IMR-90 (cell line): ENCODE results near the gene PTPRN2. TPM values are rescaled to one million over a fixed set of nuclear protein-coding genes. Genes with fewer than 3 reads are reported as not detected.

Source experiments
- ATAC-seq: fragments of 200-7000 bp; cut with Tn5 transposase; 2 replicates; pipeline ENCODE4 v1.9.1; 2020; ENCODE audit warnings: low read depth, mild to moderate bottlenecking, moderate library complexity
- BruUV-seq: library from RNA; stranded (reverse); fragments of 400-500 nt; replicated peaks from 2 replicates; lab custom pipeline; 2021; lab: Mats Ljungman, UMichigan
- CTCF ChIA-PET: fragments of 300-600 bp; formaldehyde crosslinking; extraction: SDS; loops from one replicate; lab custom pipeline; 2021; ENCODE audit warnings: antibody characterized with exemption; lab: Yijun Ruan, JAX
- POLR2A ChIA-PET: fragments of 300-600 bp; sonication (Branson Sonifier 250); formaldehyde crosslinking; loops from one replicate; lab custom pipeline; 2022; ENCODE audit warnings: antibody characterized with exemption; ENCODE audit not compliant: unreplicated experiment; lab: Charles Lee
- DNase-seq: peaks from one replicate; pipeline ENCODE4 v3.0.0; 2013
- H2AFZ ChIP-seq: replicated peaks from 2 replicates; pipeline ENCODE3; 2013; ENCODE audit warnings: low read length, mild to moderate bottlenecking; ENCODE audit not compliant: poor library complexity
- H2AK5ac ChIP-seq: 2 replicates; pipeline ENCODE4 v1.6.1; 2013; ENCODE audit warnings: low read depth, low read length, inconsistent platforms
- H2AK9ac ChIP-seq: replicated peaks from 2 replicates; pipeline ENCODE3; 2013; ENCODE audit warnings: mild to moderate bottlenecking, low read depth, low read length, moderate library complexity; ENCODE audit not compliant: poor library complexity
- H2BK120ac ChIP-seq: 2 replicates; pipeline ENCODE4 v1.6.1; 2013; ENCODE audit warnings: low read depth, low read length, inconsistent platforms
- H2BK15ac ChIP-seq: 3 replicates; pipeline ENCODE4 v1.6.1; 2013; ENCODE audit warnings: low read depth, low read length, inconsistent platforms
- H2BK20ac ChIP-seq: 2 replicates; pipeline ENCODE4 v1.6.1; 2013; ENCODE audit warnings: low read depth, mild to moderate bottlenecking, inconsistent platforms, low read length, moderate library complexity
- H2BK5ac ChIP-seq: 2 replicates; pipeline ENCODE4 v1.6.1; 2013; ENCODE audit warnings: mild to moderate bottlenecking, low read depth, low read length, inconsistent platforms; ENCODE audit not compliant: poor library complexity, severe bottlenecking
- H3K14ac ChIP-seq: replicated peaks from 2 replicates; pipeline ENCODE4 v1.6.1; 2013; ENCODE audit warnings: low read depth, low read length, inconsistent platforms
- H3K18ac ChIP-seq: 2 replicates; pipeline ENCODE4 v1.6.1; 2013; ENCODE audit warnings: low read depth, low read length, control low read depth
- H3K23ac ChIP-seq: 2 replicates; pipeline ENCODE4 v1.6.1; 2013; ENCODE audit warnings: low read depth, low read length, inconsistent platforms
- H3K27ac ChIP-seq: 2 replicates; pipeline ENCODE4 v1.5.1; 2013; ENCODE audit warnings: mild to moderate bottlenecking, control low read depth, low read length; ENCODE audit not compliant: insufficient read depth
- H3K27me3 ChIP-seq: 2 replicates; pipeline ENCODE4 v1.6.1; 2013; ENCODE audit warnings: low read length; ENCODE audit not compliant: control insufficient read depth, insufficient read depth
- H3K36me3 ChIP-seq: 2 replicates; pipeline ENCODE4 v1.6.1; 2013; ENCODE audit warnings: low read length, mixed read lengths; ENCODE audit not compliant: control insufficient read depth, insufficient read depth
- H3K4ac ChIP-seq: 2 replicates; pipeline ENCODE4 v1.6.1; 2013; ENCODE audit warnings: low read depth, low read length, inconsistent platforms
- H3K4me1 ChIP-seq: 2 replicates; pipeline ENCODE4 v1.6.1; 2013; ENCODE audit warnings: low read length, mixed read lengths; ENCODE audit not compliant: control insufficient read depth, insufficient read depth
- H3K4me2 ChIP-seq: 2 replicates; pipeline ENCODE4 v1.6.1; 2013; ENCODE audit warnings: low read depth, mild to moderate bottlenecking, control low read depth, low read length, moderate library complexity
- H3K4me3 ChIP-seq: 2 replicates; pipeline ENCODE4 v1.5.1; 2013; ENCODE audit warnings: low read depth, mild to moderate bottlenecking, control low read depth, low read length, moderate library complexity; ENCODE audit not compliant: insufficient read depth
- H3K56ac ChIP-seq: 2 replicates; pipeline ENCODE4 v1.6.1; 2013; ENCODE audit warnings: low read length, inconsistent platforms; ENCODE audit not compliant: insufficient read depth; ENCODE audit errors: extremely low read depth
- H3K79me1 ChIP-seq, 2 experiments: 2 replicates each; pipeline ENCODE4 v1.6.1; 2013; ENCODE audit warnings: low read length in 2 of 2, inconsistent platforms in 1 of 2, low read depth in 1 of 2
- H3K9ac ChIP-seq: 2 replicates; pipeline ENCODE4 v1.6.1; 2013; ENCODE audit warnings: low read depth, low read length, control low read depth
- H3K9me1 ChIP-seq: 2 replicates; pipeline ENCODE4 v1.6.1; 2013; ENCODE audit warnings: low read length, inconsistent platforms; ENCODE audit not compliant: insufficient read depth
- H3K9me3 ChIP-seq: 2 replicates; pipeline ENCODE4 v1.6.1; 2013; ENCODE audit warnings: low read length; ENCODE audit not compliant: control insufficient read depth, insufficient read depth
- H4K20me1 ChIP-seq: 2 replicates; pipeline ENCODE4 v1.6.1; 2013; ENCODE audit warnings: low read length, inconsistent platforms; ENCODE audit not compliant: insufficient read depth
- H4K5ac ChIP-seq: 2 replicates; pipeline ENCODE4 v1.6.1; 2013; ENCODE audit warnings: mild to moderate bottlenecking, low read depth, low read length, control low read depth
- H4K8ac ChIP-seq, 2 experiments: 2 replicates each; pipeline ENCODE4 v1.6.1; 2013; ENCODE audit warnings: low read depth in 2 of 2, low read length in 2 of 2, control low read depth in 1 of 2, inconsistent platforms in 1 of 2
- H4K91ac ChIP-seq: 2 replicates; pipeline ENCODE4 v1.6.1; 2013; ENCODE audit warnings: low read depth, low read length, inconsistent platforms; ENCODE audit not compliant: insufficient read depth
- BHLHE40 ChIP-seq: fragments of 150-350 bp; IDR thresholded peaks from 2 replicates; pipeline ENCODE4 v1.6.1; 2016; ENCODE audit warnings: mild to moderate bottlenecking, low read depth, low read length
- CEBPB ChIP-seq: IDR thresholded peaks from 2 replicates; pipeline ENCODE4 v1.6.1; 2012; ENCODE audit warnings: low read depth, low read length, improper control_type of control experiment
- CHD1 ChIP-seq: IDR thresholded peaks from 2 replicates; pipeline ENCODE4 v1.6.1; 2012; ENCODE audit warnings: low read depth, low read length, improper control_type of control experiment
- FOS ChIP-seq: fragments of 150-350 bp; IDR thresholded peaks from 2 replicates; pipeline ENCODE4 v1.6.1; 2016; ENCODE audit warnings: low read depth, low read length
- MAFK ChIP-seq: IDR thresholded peaks from 2 replicates; pipeline ENCODE4 v1.6.1; 2012; ENCODE audit warnings: low read depth, low read length, improper control_type of control experiment
- MAZ ChIP-seq: IDR thresholded peaks from 2 replicates; pipeline ENCODE4 v1.6.1; 2012; ENCODE audit warnings: low read depth, mild to moderate bottlenecking, low read length, improper control_type of control experiment, moderate library complexity, borderline replicate concordance
- MXI1 ChIP-seq: IDR thresholded peaks from 2 replicates; pipeline ENCODE4 v1.6.1; 2012; ENCODE audit warnings: low read depth, mild to moderate bottlenecking, low read length, moderate library complexity, borderline replicate concordance
- NFE2L2 ChIP-seq: fragments of 150-350 bp; IDR thresholded peaks from 2 replicates; pipeline ENCODE4 v1.6.1; 2016; ENCODE audit warnings: low read depth, mild to moderate bottlenecking, low read length
- POLR2A ChIP-seq: IDR thresholded peaks from 2 replicates; pipeline ENCODE4 v1.6.1; 2012; ENCODE audit warnings: mild to moderate bottlenecking, low read depth, low read length
- RAD21 ChIP-seq: IDR thresholded peaks from 2 replicates; pipeline ENCODE4 v1.6.1; 2012; ENCODE audit warnings: low read length, improper control_type of control experiment
- RCOR1 ChIP-seq: IDR thresholded peaks from 2 replicates; pipeline ENCODE4 v1.6.1; 2012; ENCODE audit warnings: mild to moderate bottlenecking, low read length, improper control_type of control experiment; ENCODE audit not compliant: insufficient replicate concordance
- RFX5 ChIP-seq: IDR thresholded peaks from 2 replicates; pipeline ENCODE4 v1.8.0; 2012; ENCODE audit warnings: low read depth, mild to moderate bottlenecking, low read length, moderate library complexity
- SMC3 ChIP-seq: fragments of 150-350 bp; IDR thresholded peaks from 2 replicates; pipeline ENCODE4 v1.6.1; 2016; ENCODE audit warnings: low read depth, mild to moderate bottlenecking, antibody characterized with exemption, low read length, moderate library complexity
- WGBS, 2 experiments: methylation state at CpG; one replicate each; pipeline versions ENCODE4 v1.1.5 to v1.1.7; 2013; ENCODE audit warnings: missing lambda C conversion rate in 2 of 2; ENCODE audit not compliant: insufficient read length in 1 of 2; ENCODE audit errors: extremely low coverage in 2 of 2; 5-methylcytosine and 5-hydroxymethylcytosine counted together
- dilution Hi-C: fragments of 300-500 bp; cut with HindIII; formaldehyde crosslinking; loops from one replicate; pipeline ENCODE4 v1.14.3; 2018; ENCODE audit warnings: low sequenced_read_pairs; ENCODE audit not compliant: unreplicated experiment
- in situ Hi-C: fragments of 300-500 bp; cut with MboI; formaldehyde crosslinking; loops from 3 replicates; pipeline ENCODE4 v1.14.3; 2019; ENCODE audit warnings: low sequenced_read_pairs, inconsistent platforms, mixed read lengths
- intact Hi-C: fragments of 100-400 bp; cut with micrococcal nuclease; formaldehyde crosslinking; loops from 2 replicates; pipeline ENCODE4 v1.10.0; 2022
- polyA plus RNA-seq, 3 experiments: library from polyadenylated mRNA; depleted of rRNA; stranded (reverse); fragments of >200 nt; gene quantifications; 2 replicates each; pipeline ENCODE4 v1.2.3, GENCODE V29; 2012; ENCODE audit warnings: low replicate concordance in 1 of 3
- total RNA-seq: library from RNA; depleted of rRNA; stranded (reverse); fragments of >200 nt; gene quantifications from 2 replicates; pipeline ENCODE4 v1.2.3, GENCODE V29; 2012
- TF ChIP-seq, protein P1 (sequence below): conservative IDR thresholded peaks from 2 replicates; pipeline ENCODE4 v1.5.1; 2012; ENCODE audit warnings: mild to moderate bottlenecking, low read depth, low read length, improper control_type of control experiment
- TF ChIP-seq, protein P2 (sequence below): fragments of 150-350 bp; IDR thresholded peaks from 2 replicates; pipeline ENCODE4 v1.6.1; 2016; ENCODE audit warnings: low read depth, mild to moderate bottlenecking, low read length, moderate library complexity, borderline replicate concordance
- TF ChIP-seq, protein P3 (sequence below): fragments of 150-350 bp; IDR thresholded peaks from 2 replicates; pipeline ENCODE4 v1.6.1; 2017; ENCODE audit warnings: mild to moderate bottlenecking, antibody characterized with exemption, low read length, low read depth

PTPRN2 gene
- total and polyA plus RNA-seq, 2 of the 4 experiments (the other 2 are of a cell fraction): 0.03 TPM; not detected in 1

DNA sequence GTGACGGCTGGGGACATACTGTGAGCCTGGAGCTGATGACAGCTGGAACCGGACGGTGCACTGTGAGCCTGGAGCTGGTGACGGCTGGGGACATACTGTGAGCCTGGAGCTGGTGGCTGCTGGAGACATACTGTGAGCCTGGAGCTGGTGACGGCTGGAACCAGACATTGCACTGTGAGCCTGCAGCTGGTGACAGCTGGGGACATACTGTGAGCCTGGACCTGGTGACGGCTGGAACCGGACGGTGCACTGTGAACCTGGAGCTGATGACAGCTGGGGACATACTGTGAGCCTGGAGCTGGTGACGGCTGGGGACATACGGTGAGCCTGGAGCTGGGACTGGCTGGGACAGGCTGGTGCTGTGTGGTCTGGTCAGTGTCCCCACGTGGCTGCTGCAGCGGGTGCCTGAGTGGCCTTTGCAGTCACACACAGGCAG lies 47.9 kb downstream of the PTPRN2 start:
- intact Hi-C loops (no loop called here), in situ Hi-C loops (no loop called here), dilution Hi-C loops (no loop called here)
- H4K5ac ChIP-seq: no peak overlapping the region
- H3K4ac ChIP-seq: no peak overlapping the region
- H3K9me3 ChIP-seq: peaks cover 39% of the 10 kb centered on the region
- H2BK15ac ChIP-seq: no peak overlapping the region
- H3K18ac ChIP-seq: no peak overlapping the region
- no peaks in the 10 kb centered on the region for H3K79me1 ChIP-seq
- no peaks in the 10 kb centered on the region for H3K4me1 ChIP-seq
- H2AK9ac ChIP-seq: no peak overlapping the region
- ChIA-PET POLR2A (no interaction called here), CTCF (no interaction called here)
- TF ChIP-seq, protein P1, sequence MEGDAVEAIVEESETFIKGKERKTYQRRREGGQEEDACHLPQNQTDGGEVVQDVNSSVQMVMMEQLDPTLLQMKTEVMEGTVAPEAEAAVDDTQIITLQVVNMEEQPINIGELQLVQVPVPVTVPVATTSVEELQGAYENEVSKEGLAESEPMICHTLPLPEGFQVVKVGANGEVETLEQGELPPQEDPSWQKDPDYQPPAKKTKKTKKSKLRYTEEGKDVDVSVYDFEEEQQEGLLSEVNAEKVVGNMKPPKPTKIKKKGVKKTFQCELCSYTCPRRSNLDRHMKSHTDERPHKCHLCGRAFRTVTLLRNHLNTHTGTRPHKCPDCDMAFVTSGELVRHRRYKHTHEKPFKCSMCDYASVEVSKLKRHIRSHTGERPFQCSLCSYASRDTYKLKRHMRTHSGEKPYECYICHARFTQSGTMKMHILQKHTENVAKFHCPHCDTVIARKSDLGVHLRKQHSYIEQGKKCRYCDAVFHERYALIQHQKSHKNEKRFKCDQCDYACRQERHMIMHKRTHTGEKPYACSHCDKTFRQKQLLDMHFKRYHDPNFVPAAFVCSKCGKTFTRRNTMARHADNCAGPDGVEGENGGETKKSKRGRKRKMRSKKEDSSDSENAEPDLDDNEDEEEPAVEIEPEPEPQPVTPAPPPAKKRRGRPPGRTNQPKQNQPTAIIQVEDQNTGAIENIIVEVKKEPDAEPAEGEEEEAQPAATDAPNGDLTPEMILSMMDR: no peak
- TF ChIP-seq RAD21: no peak
- no peak for TF ChIP-seq BHLHE40
- no peak for TF ChIP-seq SMC3
- TF ChIP-seq CHD1: no peak
- TF ChIP-seq MAFK: no peak
- no peak for TF ChIP-seq MAZ
- TF ChIP-seq RFX5: no peak
- no peak for TF ChIP-seq FOS
- TF ChIP-seq POLR2A: no peak
- TF ChIP-seq NFE2L2: no peak
- TF ChIP-seq, protein P2, sequence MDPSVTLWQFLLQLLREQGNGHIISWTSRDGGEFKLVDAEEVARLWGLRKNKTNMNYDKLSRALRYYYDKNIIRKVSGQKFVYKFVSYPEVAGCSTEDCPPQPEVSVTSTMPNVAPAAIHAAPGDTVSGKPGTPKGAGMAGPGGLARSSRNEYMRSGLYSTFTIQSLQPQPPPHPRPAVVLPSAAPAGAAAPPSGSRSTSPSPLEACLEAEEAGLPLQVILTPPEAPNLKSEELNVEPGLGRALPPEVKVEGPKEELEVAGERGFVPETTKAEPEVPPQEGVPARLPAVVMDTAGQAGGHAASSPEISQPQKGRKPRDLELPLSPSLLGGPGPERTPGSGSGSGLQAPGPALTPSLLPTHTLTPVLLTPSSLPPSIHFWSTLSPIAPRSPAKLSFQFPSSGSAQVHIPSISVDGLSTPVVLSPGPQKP: no peak
- TF ChIP-seq, protein P3, sequence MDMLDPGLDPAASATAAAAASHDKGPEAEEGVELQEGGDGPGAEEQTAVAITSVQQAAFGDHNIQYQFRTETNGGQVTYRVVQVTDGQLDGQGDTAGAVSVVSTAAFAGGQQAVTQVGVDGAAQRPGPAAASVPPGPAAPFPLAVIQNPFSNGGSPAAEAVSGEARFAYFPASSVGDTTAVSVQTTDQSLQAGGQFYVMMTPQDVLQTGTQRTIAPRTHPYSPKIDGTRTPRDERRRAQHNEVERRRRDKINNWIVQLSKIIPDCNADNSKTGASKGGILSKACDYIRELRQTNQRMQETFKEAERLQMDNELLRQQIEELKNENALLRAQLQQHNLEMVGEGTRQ: no peak
- no peak for TF ChIP-seq CEBPB
- no peak for TF ChIP-seq RCOR1
- TF ChIP-seq MXI1: no peak
- H3K9ac ChIP-seq: no peak overlapping the region
- DNase-seq (no peak), ATAC-seq (no peak)
- no peaks in the 10 kb centered on the region for H3K9me1 ChIP-seq
- no peaks in the 10 kb centered on the region for H4K20me1 ChIP-seq
- no peak overlapping the region for H2AFZ ChIP-seq
- H4K8ac ChIP-seq: no peak overlapping the region
- H3K36me3 ChIP-seq: no peaks in the 10 kb centered on the region
- BruUV-seq: no TSS peak
- no peak overlapping the region for H4K91ac ChIP-seq
- no peak overlapping the region for H3K4me3 ChIP-seq
- H3K23ac ChIP-seq: no peak overlapping the region
- H2BK20ac ChIP-seq: no peak overlapping the region
- H3K14ac ChIP-seq: no peak overlapping the region
- no peaks in the 10 kb centered on the region for H3K27me3 ChIP-seq
- no peak overlapping the region for H2AK5ac ChIP-seq
- WGBS, 2 experiments: 43% methylated on average over 7 of the region's 12 CpGs; no CpG with 5 or more reads in 1 of the 2 experiments
- no peak overlapping the region for H3K27ac ChIP-seq
- H2BK120ac ChIP-seq: no peak overlapping the region
- H3K4me2 ChIP-seq: no peak overlapping the region
- no peak overlapping the region for H3K56ac ChIP-seq
- no peak overlapping the region for H2BK5ac ChIP-seq
